HG02943 (cell line): ENCODE data around the gene BCAS3.
"Not testable (repeated sequence)": the region's sequence is repeated elsewhere in the genome, so short reads cannot be mapped to it uniquely, and the experiment has no call there.

Experiments used
- ATAC-seq: cut with Tn5 transposase; IDR thresholded peaks from one replicate; pipeline ENCODE4 v1.9.1; 2021; ENCODE audit warnings: mild to moderate bottlenecking, low read depth, moderate library complexity; ENCODE audit not compliant: unreplicated experiment

BCAS3 gene

DNA sequence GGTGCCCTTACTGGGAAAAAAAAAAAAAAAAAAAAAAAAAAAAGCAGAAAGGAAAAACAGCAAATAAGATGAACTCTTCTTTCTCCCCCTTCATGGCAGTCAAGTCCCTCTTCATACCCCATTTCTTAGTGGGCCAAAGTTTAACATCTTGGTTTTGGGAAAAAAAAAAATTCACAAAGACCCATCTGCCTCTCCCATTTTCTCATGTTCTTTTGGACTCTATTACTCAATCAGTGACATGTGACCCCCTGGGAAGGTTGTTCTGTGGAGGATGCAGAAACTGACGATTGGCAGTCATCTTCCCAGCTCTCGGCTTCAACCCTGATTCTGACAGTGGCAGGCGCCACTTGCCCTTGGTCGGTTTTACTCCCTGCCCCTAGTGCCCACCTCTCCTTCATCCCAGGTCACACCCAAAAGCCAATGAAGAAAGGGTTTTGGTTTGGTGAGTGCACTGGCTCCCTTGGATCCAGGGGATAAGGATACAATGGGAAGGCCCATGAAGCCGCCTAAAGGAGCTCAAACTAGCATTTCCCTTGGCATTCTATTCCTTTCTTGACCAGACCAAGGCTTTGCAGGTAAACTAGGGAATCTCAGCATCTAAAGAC lies 661.3 kb downstream of the BCAS3 start:
- ATAC-seq, result no peak

- no peak for ATAC-seq
These were observed 663.0 kb downstream of the BCAS3 start for GRCh38 chr17:61340431-61341209.

GRCh38 chr17:61343576-61343975 lies 665.9 kb downstream of the BCAS3 start:
- no peak for ATAC-seq

DNA sequence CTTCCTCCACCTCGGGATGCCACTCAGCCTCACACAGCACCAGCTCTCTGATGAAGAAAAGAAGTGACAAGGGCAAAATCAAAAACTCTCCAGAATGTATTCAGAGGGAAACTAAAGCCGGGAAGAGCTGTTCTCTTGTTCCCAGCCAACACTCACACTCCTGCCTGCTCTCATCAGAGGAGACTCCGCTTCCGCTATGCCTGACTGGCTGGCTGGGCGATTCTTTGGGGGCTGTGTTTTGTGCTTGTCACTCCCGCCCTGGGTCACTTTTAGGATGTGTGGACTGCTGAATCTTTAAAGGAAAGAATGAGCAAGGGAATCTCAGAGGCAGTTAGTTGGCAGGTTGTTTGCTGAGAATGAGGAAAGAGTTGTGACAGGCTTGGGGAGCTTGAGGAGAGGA lies 667.4 kb downstream of the BCAS3 start:
- ATAC-seq, result no peak

- ATAC-seq, result no peak
These were observed 668.4 kb downstream of the BCAS3 start for GRCh38 chr17:61345825-61346666.

- no peak for ATAC-seq
These were observed 671.7 kb downstream of the BCAS3 start for GRCh38 chr17:61349350-61349749.

DNA sequence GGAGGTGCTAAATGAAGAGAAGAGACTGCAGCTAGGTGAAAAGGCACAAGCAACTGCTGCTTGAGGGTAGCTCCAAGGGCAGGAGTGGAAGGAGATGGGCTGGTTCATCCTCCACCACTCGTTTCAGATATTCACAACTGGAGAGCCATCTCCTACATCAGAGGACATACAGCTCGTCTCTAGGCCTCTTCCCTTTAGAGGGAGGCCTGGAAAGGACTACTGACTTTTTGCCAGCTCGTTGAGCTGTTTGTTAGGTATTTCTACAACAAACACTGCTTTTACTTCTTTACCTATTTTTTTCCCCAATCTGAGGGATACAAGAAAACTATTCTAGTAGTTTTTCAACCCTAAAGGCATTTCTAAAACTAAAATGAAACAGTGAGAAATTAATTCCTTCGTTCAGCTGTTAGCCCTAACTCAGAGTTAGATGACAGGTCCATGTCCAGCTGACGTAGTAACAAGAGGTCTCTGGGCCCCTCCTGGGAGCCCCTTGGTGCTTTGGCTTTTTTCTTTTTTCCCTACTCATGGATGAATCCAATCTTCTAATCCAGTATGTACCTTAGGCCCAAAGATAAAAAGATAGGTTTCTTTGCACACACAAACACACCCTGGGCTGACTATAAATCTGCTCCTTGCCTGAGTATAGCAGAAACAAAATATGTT lies 674.2 kb downstream of the BCAS3 start:
- no peak for ATAC-seq

GRCh38 chr17:61352408-61352770 lies 674.7 kb downstream of the BCAS3 start:
- ATAC-seq, result no peak

GRCh38 chr17:61352781-61353491 lies 675.3 kb downstream of the BCAS3 start:
- no peak for ATAC-seq

GRCh38 chr17:61353615-61354014 lies 676.0 kb downstream of the BCAS3 start:
- no peak for ATAC-seq

- no peak for ATAC-seq
These were observed 677.5 kb downstream of the BCAS3 start for GRCh38 chr17:61354895-61355874.

DNA sequence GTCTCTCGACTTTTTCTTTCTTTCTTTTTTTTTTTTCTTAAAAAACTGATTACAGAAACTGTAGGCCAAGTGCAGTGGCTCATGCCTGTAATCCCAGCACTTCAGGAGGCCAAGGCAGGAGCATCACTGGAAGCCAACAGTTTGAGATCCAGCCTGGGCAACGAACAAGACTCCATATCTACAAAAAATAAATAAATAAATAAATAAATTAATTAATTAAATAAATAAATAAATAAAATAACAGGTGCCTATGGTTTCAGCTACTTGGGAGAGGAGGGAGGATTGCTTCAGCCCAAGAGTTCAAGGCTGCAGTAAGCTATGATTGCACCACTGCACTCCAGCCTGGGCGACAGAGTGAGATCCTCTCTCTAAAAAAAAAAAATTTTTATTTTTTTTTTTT lies 679.4 kb downstream of the BCAS3 start:
- ATAC-seq, result not testable (repeated sequence)

GRCh38 chr17:61359513-61359912 lies 681.9 kb downstream of the BCAS3 start:
- ATAC-seq, result not testable (repeated sequence)

GRCh38 chr17:61360318-61360943 lies 682.8 kb downstream of the BCAS3 start:
- no peak for ATAC-seq

DNA sequence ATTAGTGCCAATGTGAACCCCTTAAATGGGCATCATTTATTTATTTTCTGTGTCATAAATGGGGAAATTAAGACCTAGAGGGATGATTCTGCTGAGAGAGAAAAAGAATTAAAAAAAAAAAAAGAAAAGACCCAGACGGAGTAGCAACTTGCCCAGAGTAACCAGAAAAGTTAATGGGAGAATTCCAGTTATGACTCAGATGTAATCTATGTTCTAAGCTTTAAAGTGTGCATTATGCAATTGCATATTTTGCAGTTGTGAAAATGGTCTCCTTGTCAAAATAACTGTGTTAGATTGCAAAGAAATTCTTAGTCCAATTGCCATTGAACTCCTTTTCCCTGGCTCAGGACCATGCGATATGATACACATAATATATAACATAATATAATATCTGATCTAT lies 683.4 kb downstream of the BCAS3 start:
- ATAC-seq, result no peak

- no peak for ATAC-seq
These were observed 684.7 kb downstream of the BCAS3 start for GRCh38 chr17:61362396-61362795.

DNA sequence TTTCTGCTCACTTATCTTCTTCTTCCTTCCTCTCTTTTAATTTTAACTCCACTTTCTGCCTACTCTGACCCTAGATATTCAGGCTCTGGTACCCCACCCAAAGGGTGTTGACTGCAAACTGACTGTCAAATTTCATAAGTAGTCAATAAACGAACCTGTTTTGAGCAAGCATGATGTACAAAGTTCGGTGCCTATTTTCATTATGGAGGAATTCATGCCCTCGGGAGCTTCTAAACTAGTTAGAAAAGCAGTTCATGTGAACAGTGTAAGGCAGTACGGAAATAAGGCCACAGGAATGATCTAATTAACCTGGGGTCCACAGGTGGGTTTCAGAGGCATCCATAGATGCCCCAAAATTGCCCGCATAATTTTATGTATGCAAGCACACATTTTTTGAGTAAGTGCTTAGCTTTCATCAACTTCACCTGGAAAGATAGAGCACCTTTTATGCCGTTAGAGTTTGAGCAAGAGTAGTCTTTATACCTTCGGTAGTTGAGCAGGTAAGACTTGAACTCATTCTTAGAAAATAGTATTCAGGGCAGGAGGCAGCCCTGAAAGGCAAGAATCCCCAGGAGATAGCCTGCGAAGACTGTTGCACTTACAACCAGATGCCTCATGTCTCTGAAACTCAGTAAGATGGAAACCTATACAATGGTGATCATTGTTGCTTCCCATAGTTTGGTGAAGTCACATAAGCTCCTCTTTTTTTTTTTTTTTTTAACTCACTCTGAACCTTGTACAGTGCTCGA lies 685.4 kb downstream of the BCAS3 start:
- ATAC-seq, result no peak
